Activated T-cell treated with anti-CD3 and anti-CD28 coated beads, Interleukin-2, amount 50 U/mL, for 48 hours (primary cell): ENCODE measurements around the gene ADAMTS13.

Source experiments
- DNase-seq, 2 experiments: peaks; one replicate each; pipeline ENCODE4 v3.0.0-alpha.2; 2020

Gene ADAMTS13

DNA sequence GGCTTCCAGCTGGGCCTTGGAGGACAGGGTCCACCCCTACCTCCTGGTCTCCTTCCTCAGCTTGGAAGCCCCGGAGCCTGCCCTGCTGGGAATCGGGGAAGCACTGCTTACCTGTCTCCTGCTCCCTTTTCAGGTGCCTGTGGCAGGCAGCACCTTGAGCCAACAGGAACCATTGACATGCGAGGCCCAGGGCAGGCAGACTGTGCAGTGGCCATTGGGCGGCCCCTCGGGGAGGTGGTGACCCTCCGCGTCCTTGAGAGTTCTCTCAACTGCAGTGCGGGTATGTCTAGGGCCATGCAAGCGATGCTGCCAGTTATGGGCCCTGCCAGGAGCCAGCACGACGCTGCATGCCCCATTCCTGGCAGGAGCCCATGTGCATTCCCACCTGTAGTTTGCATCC, 33.8 kb downstream of the ADAMTS13 start:
- DNase-seq, result no peak

DNA sequence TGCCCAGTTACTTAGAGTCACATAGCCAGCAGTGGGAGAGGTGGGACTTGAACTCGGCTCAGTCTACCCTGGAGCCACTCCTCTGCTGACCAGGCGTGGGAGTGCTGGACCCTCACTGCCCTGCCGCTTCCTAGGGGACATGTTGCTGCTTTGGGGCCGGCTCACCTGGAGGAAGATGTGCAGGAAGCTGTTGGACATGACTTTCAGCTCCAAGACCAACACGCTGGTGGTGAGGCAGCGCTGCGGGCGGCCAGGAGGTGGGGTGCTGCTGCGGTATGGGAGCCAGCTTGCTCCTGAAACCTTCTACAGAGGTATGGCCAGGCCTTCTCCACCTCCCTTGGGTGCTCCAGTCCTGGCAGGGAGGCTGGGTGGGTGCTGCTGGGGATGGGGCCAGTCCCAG, 34.2 kb downstream of the ADAMTS13 start:
- no peak for DNase-seq

DNA sequence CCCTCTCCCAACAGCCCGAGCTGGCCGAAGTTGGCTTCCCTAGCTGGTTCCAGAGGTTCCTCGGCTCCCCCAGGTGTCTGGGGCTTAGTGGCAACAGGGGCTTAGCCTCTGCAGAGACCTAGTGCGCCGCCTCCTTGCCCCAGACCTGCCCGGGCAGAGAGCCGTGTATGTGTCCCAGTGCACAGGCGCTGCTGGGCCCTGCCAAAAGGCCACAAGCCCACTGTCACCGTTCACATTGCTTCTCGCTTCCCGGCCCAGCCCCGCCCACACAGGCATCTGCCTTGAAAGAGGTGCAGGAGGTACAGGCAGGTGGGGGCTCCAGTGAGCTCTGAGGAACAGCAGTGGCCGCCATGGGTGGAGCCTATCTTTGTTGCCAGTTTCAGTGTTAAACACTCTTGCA, 35.1 kb downstream of the ADAMTS13 start:
- DNase-seq, result no peak

DNA sequence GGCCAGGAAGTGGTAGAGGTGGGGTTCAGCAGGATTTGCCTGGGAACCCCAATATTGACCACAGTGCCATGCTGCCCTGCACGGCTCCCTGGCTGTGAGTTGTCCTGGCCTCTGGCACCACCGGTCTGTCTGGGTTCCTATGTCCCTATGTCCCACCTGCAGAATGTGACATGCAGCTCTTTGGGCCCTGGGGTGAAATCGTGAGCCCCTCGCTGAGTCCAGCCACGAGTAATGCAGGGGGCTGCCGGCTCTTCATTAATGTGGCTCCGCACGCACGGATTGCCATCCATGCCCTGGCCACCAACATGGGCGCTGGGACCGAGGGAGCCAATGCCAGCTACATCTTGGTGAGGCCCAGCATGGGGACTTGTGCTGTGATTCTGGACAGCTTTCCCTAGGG, 35.6 kb downstream of the ADAMTS13 start:
- no peak for DNase-seq

DNA sequence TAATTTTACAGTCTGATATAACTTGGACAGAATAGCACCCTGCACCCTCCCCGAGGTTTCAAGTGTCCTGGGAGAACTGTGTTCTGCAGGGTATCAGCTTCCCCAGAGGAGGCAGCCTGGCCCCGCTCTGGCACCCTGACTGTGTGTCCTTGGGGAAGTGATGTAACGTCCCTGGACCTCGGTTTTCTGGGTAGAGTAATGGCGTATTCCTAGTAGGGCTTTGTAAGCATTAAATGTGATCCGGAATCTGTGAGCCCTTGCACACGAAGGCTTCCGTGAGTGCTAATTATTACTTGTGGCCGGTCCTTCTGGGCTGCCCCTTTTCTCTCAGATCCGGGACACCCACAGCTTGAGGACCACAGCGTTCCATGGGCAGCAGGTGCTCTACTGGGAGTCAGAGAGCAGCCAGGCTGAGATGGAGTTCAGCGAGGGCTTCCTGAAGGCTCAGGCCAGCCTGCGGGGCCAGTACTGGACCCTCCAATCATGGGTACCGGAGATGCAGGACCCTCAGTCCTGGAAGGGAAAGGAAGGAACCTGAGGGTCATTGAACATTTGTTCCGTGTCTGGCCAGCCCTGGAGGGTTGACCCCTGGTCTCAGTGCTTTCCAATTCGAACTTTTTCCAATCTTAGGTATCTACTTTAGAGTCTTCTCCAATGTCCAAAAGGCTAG, 36.6 kb downstream of the ADAMTS13 start:
- no peak for DNase-seq

DNA sequence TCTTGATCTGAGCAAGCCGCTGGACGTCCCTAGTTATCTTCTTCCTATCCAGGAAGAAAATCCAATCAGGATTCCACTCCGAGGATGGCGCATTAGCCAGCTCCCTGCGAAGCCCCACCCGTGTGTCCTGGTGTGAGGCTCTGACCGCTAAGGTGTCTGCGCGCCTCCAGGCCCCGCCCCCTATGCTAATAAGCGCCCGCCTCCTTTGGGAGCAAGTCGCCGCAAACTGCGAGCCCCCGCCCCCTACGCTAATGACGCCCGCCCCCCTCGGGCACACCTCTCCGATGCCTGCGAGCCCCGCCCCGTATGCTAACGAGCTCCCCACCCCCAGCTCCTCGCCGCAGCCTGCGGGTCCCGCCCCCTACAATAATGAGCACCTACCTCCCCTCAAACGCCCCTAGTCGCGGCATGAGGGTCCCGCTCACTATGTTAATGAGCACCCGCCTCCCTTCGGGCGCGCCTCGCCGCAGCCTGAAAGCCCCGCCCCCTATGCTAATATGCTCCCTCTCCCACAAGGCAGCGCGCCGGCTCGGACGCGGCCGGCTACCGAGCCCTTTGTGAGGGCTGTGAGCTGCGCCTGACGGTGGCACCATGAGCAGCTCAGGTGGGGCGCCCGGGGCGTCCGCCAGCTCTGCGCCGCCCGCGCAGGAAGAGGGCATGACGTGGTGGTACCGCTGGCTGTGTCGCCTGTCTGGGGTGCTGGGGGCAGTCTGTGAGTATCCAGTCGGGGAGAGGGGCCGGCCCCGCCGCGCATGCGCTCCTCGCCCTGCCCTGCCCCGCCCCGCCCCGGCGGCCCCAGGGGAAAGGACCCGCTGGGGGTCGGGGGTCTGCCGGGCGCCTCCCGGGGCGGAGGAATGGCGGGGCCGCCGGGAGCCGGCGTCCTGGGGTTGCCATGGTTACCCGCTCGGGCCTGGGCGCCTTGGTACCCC, 37.6 kb downstream of the ADAMTS13 start, which contains the start of gene CACFD1:
Gene CACFD1, plus strand, starts transcription at position 503 of the 929 bp plus-strand sequence. Its CDS starts 89 bp downstream, at position 592.
- peak; percentile 93 to 94 for DNase-seq

DNA sequence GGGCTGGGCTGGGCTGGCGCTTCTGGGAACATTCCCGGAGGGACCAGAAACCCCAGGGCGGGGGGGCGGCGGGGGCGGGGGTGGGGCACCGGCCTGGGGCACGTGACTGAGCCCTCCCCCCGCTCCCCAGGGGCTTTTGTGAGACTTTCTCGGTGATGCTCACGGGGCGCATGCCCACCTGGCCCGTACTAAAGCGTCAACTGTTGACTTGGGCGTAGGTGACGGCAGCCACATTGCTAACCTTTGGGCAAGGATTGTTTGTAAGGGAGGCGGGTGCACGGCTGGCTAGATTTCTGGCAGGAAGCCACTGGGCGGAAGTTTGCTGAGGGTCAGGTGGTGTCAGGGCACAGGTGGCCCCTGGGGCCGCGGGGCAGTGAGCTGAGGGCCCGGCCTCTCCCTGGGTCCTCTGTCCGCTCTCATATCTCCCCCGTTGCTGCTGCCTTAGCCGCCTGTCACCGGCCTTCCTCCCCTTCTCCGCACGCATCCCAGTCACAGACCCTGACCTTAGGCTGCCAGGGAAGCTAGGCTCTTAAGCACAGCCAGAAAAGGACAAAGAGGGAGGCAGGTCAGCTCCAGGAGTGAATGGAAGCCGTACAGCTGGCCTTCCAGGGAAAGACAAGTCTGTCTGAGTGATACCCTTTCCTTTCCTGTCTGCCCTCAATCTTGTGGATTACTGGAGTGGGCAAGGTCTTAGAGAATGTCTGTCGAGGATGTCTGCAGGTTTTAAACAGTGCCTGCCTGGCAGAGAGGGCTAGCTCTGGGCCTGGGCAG, 38.4 kb downstream of the ADAMTS13 start:
- DNase-seq, result no peak

DNA sequence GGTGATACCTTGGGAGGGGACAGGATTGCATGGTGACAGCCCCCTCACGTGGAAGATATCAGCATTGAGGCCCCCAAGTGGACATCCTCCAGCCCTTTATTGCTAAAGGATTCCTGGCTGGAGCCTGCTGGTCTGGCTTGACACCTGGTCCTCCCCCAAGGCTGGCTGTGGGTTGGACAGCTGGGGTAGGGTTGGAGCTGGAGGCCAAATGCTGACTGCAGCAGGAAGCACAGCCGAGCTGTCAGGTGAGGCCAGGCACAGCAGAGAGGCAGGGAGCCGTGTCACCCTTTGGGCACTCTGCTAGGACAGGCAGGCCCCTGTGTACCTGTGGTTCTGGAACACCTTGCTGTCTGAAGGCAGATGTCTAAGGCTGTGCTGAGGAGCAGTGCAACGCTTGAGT, 39.8 kb downstream of the ADAMTS13 start:
- DNase-seq, result no peak

DNA sequence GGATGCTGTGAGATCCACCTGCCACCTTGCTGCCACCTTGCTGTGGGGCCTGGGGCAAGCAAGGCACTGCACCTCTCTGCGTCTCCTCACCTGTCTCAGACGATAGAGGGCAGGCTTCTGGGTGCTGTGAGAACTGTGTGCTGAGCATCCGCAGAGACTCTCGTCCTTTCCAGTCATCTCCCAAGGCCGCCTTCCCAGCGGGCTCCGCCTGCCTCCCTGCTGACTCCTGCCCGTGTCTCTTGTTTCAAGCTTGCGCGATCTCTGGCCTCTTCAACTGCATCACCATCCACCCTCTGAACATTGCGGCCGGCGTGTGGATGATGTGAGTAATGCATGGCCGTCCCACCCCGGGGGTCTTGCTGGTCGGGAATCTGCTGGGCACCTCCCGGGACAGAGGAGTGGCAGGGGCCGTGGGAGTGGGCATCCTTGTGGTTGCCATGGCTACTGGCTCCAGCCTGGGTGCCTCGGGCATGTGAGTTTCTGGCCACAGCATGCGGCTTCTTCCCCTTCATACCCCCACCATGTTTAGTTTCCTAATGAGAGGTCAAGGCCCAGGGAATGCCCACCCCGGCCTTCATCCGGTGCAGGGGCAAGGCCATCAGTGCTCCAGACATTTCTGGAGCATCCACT, 41.2 kb downstream of the ADAMTS13 start:
- DNase-seq, result no peak

DNA sequence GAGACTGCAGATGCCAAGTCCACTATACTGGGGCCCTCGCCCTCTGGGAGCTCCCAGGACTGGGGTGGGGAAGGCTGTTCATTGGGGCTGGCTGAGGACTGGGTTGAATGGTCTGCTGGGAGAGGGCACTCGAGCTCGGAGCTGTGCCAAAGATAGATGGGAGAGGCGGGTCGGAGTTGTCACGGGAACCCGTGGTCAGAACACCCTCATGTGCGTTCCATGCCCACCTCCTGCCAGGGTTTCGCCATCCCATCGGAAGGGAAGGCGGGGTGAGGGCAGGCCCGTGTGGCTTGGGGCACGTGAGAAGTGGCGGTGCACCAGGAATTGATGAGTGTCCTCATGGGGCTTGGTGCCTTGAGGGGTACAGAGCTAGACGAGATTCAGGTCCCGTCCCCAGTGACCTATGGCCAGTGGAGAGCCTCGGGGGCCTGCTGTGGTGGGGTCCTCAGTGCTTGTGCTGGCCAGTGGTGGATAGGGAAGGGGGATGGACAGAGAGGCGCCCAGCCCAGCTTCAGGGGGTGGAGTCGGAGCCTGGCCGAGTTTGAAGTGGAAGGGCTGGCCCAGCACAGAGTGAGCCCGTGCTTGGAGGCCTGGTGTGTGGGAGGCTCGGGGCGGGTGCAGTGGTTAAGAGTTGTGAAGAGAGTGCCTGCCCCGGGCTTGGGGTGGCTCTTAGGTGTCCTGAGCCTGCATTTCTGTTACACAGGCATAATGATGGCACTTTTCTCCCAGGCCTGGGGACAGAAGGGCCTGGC, 41.9 kb downstream of the ADAMTS13 start:
- DNase-seq, result no peak

DNA sequence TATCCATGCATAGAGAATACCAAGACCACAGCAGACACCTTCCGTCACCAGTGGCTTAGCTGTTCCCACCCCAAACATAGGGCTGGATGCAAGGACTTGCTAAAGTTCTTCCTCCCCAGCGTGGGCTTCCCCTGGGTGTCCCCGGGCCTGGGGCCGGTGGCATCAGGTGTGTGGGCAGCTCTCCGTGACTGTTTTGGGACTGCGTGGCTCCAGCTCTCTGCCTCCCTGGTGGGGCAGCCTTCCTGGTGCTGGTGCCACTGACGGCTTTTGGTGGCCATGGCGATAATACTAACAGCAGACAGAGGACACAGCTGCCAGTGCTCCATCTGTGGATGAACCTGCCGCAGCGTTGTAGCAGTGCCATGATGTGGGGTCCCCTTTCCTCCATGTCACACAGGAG, 42.5 kb downstream of the ADAMTS13 start:
- DNase-seq, result no peak

DNA sequence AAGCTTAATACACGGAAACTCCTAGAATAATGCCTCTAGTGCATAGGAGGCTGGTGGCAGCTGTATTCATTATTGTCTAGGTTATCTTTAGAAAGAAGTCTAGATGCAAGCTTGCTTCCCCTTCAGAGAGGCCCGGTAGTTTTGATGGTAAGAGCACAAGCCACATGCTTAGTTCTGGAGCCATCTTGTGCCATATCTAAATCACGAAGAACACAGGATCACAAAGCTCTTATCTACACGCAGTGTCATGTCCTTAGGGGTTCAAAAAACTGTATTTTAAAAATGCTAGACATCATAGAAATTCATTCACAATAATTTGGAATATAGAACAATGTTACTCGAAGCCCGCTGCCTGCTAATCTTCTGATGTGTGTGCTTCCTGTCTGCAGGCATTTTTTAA, 43.8 kb downstream of the ADAMTS13 start:
- no peak for DNase-seq

DNA sequence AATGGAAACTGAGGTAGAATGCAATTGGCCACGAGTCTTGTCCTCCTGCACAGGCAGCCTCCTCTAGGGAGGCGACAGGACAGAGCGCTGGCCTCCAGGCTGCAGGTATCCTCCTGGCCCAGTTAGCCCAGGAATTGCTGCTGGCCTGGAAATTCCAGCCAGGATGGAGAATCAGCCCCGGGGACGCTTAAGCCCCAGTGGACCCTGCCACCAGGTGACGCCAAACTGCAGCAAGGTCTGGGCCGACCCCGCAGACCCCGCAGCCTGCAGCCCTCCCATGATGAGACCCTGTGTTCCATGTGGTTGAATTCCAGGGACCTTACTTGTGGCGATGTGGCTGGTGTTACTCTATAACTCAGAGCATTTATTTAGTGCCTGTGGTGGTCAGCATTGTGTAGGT, 44.9 kb downstream of the ADAMTS13 start:
- no peak for DNase-seq

DNA sequence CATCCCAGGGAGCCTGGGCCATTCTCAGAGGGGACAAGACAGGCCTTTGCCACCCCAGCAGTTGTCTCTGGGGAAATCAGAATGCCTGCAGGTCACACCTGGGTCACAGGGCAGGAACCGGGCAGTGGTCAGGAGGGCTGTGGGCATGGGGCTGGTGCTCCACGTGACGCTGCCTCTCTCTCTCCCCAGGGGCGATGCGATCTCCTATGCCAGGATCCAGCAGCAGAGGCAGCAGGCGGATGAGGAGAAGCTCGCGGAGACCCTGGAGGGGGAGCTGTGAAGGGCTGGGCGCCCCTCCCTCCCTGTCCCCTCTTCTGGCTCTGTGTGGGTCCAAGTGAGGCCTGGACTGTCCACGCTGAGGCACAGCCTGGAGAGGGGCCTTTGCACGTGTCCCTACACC, 46.2 kb downstream of the ADAMTS13 start:
- no peak for DNase-seq

DNA sequence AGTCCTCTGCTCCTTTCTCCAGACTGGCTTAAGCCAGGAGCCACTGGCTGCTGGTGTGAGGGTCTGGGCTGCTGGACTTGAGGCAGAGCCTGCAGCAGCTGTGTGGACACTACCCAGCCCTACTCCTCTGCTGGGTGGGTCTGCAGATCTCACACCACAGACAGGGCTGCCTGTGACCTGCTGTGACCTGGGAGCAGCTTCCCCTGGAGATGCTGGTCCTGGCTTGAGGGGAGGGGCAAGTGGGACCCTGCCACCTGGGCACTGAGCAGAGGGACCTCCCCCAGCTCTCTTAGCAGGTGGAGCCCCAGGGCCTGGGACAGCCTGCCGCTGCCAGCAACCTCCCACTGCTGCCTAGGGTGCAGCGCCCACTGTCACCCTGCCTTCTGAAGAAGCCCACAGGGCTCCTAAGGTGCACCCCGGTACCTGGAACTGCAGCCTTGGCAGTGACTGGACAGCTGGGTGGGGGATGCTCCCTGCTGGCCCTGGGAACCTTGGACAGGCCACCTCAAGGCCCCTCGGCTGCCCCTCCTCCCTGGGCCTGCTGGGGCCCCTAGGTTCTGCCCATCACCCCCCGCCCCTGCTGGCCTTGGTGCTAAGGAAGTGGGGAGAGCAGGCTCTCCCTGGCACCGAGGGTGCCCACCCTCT, 46.7 kb downstream of the ADAMTS13 start:
- DNase-seq, result no peak

DNA sequence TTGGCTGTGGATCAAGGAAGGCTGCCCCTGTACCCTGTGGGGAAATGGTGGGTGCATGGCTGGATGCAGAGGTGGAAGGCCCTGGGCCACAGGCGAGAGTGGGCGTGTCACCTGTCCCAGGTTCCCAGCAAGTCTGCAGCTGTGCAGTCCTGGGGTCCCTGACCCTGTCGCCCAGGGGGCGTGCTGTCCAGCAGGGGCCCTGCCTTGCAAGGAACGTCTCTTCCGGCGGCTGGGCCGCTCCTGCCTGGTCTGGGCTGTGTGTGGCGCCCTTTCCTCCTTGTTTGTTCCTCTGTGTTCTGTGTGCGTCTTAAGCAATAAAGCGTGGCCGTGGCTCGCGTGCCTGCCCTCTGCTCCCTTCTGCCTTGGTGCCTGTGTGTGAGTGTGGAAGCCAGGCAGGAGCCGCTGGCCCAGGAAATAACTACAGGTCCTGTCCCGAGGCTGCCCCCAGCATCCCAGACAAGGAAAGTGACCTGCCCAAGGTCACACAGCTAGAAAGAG, 48.3 kb downstream of the ADAMTS13 start:
- no peak for DNase-seq

DNA sequence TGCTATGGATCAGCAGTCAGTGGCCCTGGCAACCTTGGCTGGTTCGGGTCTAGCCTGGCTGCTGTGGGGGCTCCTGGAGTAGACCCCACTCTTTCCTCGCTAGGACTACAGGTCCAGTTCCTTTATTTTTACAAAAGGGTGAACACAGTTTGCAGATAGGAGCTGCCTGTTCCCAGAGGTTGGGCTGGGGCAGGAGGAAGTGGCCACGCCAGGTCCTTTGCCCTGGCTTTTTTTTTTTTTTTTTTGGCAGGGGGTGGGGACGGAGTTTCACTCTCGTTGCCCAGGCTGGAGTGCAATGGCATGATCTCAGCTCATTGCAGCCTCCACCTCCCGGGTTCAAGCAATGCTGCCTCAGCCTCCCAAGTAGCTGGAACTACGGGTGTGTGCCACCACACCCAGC, 48.8 kb downstream of the ADAMTS13 start:
- DNase-seq, result no peak

DNA sequence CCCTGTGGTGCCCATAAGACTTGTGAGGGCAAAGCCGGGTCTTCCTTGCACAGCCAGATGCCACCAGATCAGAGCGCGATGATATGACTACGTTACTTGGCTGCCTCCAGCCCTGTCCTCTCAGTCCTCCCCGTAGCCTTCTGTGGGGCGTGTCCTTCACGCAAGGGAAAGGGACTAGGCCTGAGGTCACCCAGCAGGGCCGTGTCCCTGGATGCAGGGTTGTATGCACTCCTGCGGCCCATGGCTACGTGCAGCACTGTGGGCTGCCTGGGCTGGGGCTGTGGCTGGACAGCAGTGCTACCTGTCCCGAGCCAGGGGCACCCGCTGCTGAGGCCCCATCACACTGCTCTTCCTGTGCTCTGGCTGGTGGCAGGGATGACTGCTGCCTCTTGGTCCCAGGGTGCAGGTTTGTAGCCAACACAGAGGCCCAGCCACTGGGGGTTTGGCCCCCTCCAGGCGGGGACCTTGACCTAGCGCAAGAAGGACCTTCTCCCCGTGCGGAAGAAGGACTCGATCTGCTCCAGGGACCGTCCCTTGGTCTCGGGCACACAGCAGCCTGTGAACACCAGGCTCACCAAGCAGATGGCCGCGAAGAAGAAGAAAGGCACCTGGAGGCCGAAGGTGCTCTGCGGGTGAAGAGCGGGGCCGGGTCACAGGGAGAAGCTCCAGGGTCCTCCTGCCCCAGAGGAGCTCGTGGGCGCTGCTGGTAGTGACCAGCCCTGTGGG, 49.5 kb downstream of the ADAMTS13 start:
- no peak for DNase-seq

DNA sequence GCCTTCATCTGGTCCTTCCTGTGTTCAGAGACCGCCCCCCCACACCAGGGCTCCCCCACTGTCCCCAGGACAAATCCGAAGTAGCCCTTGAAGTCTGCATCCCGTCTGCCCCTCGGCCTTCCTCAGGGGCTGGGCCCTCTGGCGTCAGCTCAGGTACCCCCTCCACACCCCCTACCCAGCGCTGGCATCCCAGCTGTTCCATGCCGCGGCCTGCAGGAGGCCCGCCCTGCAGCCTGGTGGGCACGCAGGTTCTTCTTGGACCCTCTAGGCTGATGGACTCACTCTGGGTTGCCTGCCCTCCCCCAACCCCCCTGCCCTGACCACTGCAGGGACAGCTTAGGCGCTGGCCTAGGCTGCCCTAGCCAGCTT, 50.1 kb downstream of the ADAMTS13 start:
- no peak for DNase-seq

DNA sequence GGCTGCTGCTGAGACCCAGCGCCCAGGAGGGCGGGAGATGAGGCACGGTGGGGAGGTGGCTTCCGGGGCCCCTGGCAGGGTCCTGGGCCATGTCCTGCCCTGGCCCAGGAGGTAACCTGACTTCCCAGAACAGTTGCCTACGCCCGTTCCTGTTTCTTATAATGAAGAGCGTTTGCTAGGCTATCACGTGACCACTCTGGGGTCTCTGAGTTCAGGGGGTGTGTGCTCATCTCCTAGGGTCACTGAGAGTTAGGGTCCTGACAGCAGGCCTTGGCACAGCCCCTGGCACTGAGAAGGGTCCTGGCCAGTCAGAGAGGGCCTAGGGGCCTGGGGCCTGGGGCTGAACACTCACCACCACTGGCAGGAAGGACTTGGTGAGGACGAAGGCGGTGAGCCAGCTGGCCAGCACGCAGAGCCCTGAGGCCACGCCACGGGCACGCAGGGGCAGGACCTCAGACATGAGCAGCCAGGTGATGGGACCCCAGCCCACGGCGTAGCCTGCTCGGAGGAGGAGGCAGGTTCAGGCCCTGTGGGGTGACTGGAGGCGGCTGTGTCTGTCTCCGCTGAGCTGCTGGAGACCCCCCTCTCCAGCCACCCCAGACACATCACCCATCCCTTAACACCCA, 50.7 kb downstream of the ADAMTS13 start:
- no peak for DNase-seq
